Small intestine (tissue), 7 donors: Measurements from ENCODE around the gene TMEM114. TPM values are rescaled to one million over a fixed set of nuclear protein-coding genes. Genes with fewer than 3 reads are reported as not detected.

Experiments
- DNase-seq, 2 donors: peaks; one replicate each; pipeline versions ENCODE4 v3.0.0 to v3.0.0-alpha.2; 2013
- FAIRE-seq: peaks from 2 replicates; lab custom pipeline; 2012; peaks lifted over from hg19 to GRCh38; lab: Jason Lieb, UNC
- H3K27ac ChIP-seq, 3 donors: one replicate each; pipeline ENCODE4 v1.5.1; 2013; ENCODE audit warnings: low read length in 2 of 3, mild to moderate bottlenecking in 2 of 3, control low read depth in 1 of 3, inconsistent platforms in 1 of 3, low read depth in 1 of 3, moderate library complexity in 1 of 3
- H3K27me3 ChIP-seq, 3 donors: one replicate each; pipeline ENCODE4 v1.6.1; 2013; ENCODE audit warnings: low read length in 3 of 3, inconsistent platforms in 1 of 3; ENCODE audit not compliant: control insufficient read depth in 3 of 3, insufficient read depth in 3 of 3
- H3K36me3 ChIP-seq, 3 donors: one replicate each; pipeline ENCODE4 v1.6.1; 2013; ENCODE audit warnings: low read length in 3 of 3, inconsistent platforms in 1 of 3, low read depth in 1 of 3, mild to moderate bottlenecking in 1 of 3, moderate library complexity in 1 of 3; ENCODE audit not compliant: control insufficient read depth in 3 of 3, insufficient read depth in 2 of 3
- H3K4me1 ChIP-seq, 3 donors: one replicate each; pipeline ENCODE4 v1.6.1; 2013; ENCODE audit warnings: low read length in 2 of 3, inconsistent platforms in 1 of 3, low read depth in 1 of 3, mild to moderate bottlenecking in 1 of 3, moderate library complexity in 1 of 3; ENCODE audit not compliant: control insufficient read depth in 3 of 3, insufficient read depth in 2 of 3
- H3K4me3 ChIP-seq, 3 donors: one replicate each; pipeline ENCODE4 v1.5.1; 2013; ENCODE audit warnings: low read length in 3 of 3, control low read depth in 1 of 3, inconsistent platforms in 1 of 3, low read depth in 1 of 3, mild to moderate bottlenecking in 1 of 3, moderate library complexity in 1 of 3
- H3K9me3 ChIP-seq, 2 donors: one replicate each; pipeline ENCODE4 v1.6.1; 2013; ENCODE audit warnings: low read depth in 1 of 2, low read length in 1 of 2; ENCODE audit not compliant: control insufficient read depth in 2 of 2, insufficient read depth in 1 of 2
- WGBS, 3 donors: extraction: QIAGEN DNeasy Blood & Tissue Kit; methylation state at CpG; one replicate each; pipeline ENCODE4 v1.1.7; 2013; 5-methylcytosine and 5-hydroxymethylcytosine counted together
- polyA plus RNA-seq, 4 donors: library from polyadenylated mRNA; stranded (reverse) in 3 of 4; unstranded in 1 of 4; fragments of 200-250 nt in 3 of 4; fragments of 120-200 nt in 1 of 4; gene quantifications; one replicate each; pipeline versions ENCODE4 v1.2.1 to v1.2.3, GENCODE V29; 2013
- donor health status: healthy with polysubstance abuse.
- donor health status: control.
- donor health status: control.
- donor health status: Bipolar disorder and iron deficiency.
- donor health status: healthy.

TMEM114 gene
- polyA plus RNA-seq, 4 donors = not detected

- no peak overlapping the region for H3K4me3 ChIP-seq
- H3K4me1 ChIP-seq = no peaks in the 10 kb centered on the region
- no peak overlapping the region for H3K27ac ChIP-seq
- no peak for DNase-seq
- H3K27me3 ChIP-seq = no peaks in the 10 kb centered on the region
- no peaks in the 10 kb centered on the region for H3K36me3 ChIP-seq
- WGBS, 3 donors = 61 to 72% (median 67%) methylated on average over 7 of the region's 7 CpGs
- H3K9me3 ChIP-seq = peaks cover 0 to 2% of the 10 kb centered on the region in 2 donors
- no peak for FAIRE-seq
These were observed 67.6 kb downstream of the TMEM114 start for GRCh38 chr16:8522757-8523156.

- H3K4me1 ChIP-seq = no peaks in the 10 kb centered on the region
- FAIRE-seq = no peak
- WGBS, 3 donors = 82 to 94% (median 92%) methylated on average over 5 of the region's 5 CpGs
- H3K36me3 ChIP-seq = no peaks in the 10 kb centered on the region
- H3K27ac ChIP-seq = no peak overlapping the region
- peaks cover 0 to 4% of the 10 kb centered on the region in 2 donors for H3K9me3 ChIP-seq
- no peak for DNase-seq
- no peaks in the 10 kb centered on the region for H3K27me3 ChIP-seq
- H3K4me3 ChIP-seq = no peak overlapping the region
These were observed 70.7 kb downstream of the TMEM114 start for GRCh38 chr16:8519643-8520042.

Other genes starting within 250 kb of the TMEM114 start
- 10 to 100 TPM; 14.1 to 23.3 (median 15.5) TPM for gene METTL22, start 31.2 kb upstream of the TMEM114 start, polyA plus RNA-seq
- gene ABAT, start 84.1 kb upstream of the TMEM114 start, polyA plus RNA-seq = 10 to 100 TPM; 13.4 to 41.6 (median 34.6) TPM
- 10 to 100 TPM in 3 of 4 donors, 1 to 10 TPM in 1; 8.7 to 21.1 (median 13.0) TPM for gene TMEM186, start 207.1 kb upstream of the TMEM114 start, polyA plus RNA-seq
- gene PMM2, start 207.3 kb upstream of the TMEM114 start, polyA plus RNA-seq = 10 to 100 TPM; 21.1 to 48.1 (median 36.0) TPM